ENCODE measurements around the gene PRDM16.

Gene PRDM16

GRCh38 chr1:3431686-3432085, 362.7 kb downstream of the PRDM16 start:
- H3K4me1 ChIP-seq = no peaks in the 10 kb centered on the region

GRCh38 chr1:3432306-3432705, 363.3 kb downstream of the PRDM16 start:
- no peaks in the 10 kb centered on the region for H3K9me3 ChIP-seq
- no peaks in the 10 kb centered on the region for H3K36me3 ChIP-seq
- no peak overlapping the region for H3K9ac ChIP-seq
- H3K4me3 ChIP-seq = no peak overlapping the region
- H3K4me1 ChIP-seq = no peaks in the 10 kb centered on the region
- peaks cover 18% of the 10 kb centered on the region for H3K27me3 ChIP-seq
- H3K4me2 ChIP-seq = no peak overlapping the region
- H4K20me1 ChIP-seq = peaks cover 6% of the 10 kb centered on the region; the same call in 1 of the 2 replicates
- no peak overlapping the region for H3K27ac ChIP-seq
- TF ChIP-seq Cebpa-rat (IDR thresholded peaks at IDR 0.05) = no peak

More at GRCh38 chr1:3431686-3432085, 362.7 kb downstream of the PRDM16 start:
- Histone ChIP-seq H3K9me3 (no peaks in the 10 kb centered on the region), H4K20me1 (peaks cover 6% of the 10 kb centered on the region; the same call in 1 of the 2 replicates), H3K36me3 (no peaks in the 10 kb centered on the region), H3K27me3 (peaks cover 18% of the 10 kb centered on the region), H3K9ac (no peak overlapping the region), H3K27ac (no peak overlapping the region), H3K4me3 (no peak overlapping the region), H3K4me2 (no peak overlapping the region)
- TF ChIP-seq Cebpa-rat (IDR thresholded peaks at IDR 0.05) = no peak

DNA sequence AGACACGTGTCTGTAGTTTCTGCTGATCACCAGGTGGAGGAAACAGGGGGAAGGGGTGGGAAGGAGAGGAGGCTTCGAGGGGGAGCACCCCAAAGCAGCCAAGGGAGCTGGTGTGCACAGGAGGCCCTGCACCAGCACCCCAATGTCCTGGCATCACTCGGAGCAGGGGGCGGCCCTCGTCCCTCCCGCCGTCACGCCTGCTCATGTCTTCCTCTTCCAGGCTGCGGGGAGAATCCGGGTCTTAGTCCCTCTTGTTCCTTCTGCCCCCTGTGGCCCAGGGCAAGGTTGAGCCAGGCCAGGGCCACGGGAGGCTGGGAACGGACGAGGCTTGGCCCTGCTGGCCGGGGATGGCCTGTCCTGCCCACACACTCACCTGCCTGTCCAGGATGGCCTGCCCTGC, 364.1 kb downstream of the PRDM16 start:
- H4K20me1 ChIP-seq = peaks cover 6% of the 10 kb centered on the region; the same call in 1 of the 2 replicates
- H3K4me1 ChIP-seq = no peaks in the 10 kb centered on the region
- no peak overlapping the region for H3K4me3 ChIP-seq
- no peaks in the 10 kb centered on the region for H3K36me3 ChIP-seq
- no peak overlapping the region for H3K9ac ChIP-seq
- H3K27me3 ChIP-seq = peaks cover 18% of the 10 kb centered on the region
- H3K27ac ChIP-seq = no peak overlapping the region
- TF ChIP-seq Cebpa-rat (IDR thresholded peaks at IDR 0.05) = no peak
- H3K9me3 ChIP-seq = no peaks in the 10 kb centered on the region
- no peak overlapping the region for H3K4me2 ChIP-seq

GRCh38 chr1:3433596-3434320, 364.8 kb downstream of the PRDM16 start:
- H4K20me1 ChIP-seq = peaks cover 6% of the 10 kb centered on the region; the same call in 1 of the 2 replicates

DNA sequence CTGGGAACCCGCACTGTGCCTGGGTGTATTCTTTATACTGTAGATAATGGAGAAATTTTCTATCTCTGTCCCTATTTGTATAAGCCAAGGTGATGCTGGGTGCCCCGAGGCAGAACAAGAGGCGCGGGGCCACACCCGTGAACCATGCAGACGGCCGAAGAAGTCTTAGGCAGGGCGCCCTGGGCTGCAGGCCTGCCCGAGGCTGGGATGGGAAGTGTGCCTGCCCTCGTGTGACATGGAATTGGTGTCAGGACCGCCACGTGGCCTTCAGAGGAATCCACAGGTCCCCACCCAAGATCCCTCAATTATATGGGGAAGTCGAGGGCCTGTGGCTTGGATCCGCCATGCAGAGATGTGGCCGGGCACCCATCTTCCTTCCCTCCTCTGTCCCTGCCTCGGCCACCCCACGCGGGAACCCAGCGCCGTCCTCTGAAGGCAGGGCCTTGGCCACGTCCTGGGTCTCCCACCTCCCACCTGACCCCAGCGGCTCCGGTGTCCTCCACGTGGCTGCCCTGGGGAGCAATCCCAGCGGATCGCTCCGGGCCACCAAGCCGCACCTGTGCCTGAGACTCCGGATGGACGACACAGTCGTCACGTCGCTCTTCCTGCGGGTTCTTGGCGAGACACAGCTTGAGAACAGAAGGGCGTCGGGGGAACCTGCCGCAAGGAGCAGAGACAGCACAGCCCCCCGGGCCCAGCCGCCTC, 365.6 kb downstream of the PRDM16 start:
- Histone ChIP-seq H3K4me2 (no peak overlapping the region), H3K9me3 (no peaks in the 10 kb centered on the region), H3K36me3 (no peaks in the 10 kb centered on the region), H3K27ac (no peak overlapping the region), H3K4me1 (no peaks in the 10 kb centered on the region), H3K4me3 (no peak overlapping the region), H3K27me3 (peaks cover 18% of the 10 kb centered on the region), H3K9ac (no peak overlapping the region), H4K20me1 (peaks cover 6% of the 10 kb centered on the region; the same call in 1 of the 2 replicates)
- TF ChIP-seq Cebpa-rat (IDR thresholded peaks at IDR 0.05) = no peak

More at GRCh38 chr1:3433596-3434320, 364.8 kb downstream of the PRDM16 start:
- Histone ChIP-seq H3K4me2 (no peak overlapping the region), H3K9ac (no peak overlapping the region), H3K27ac (no peak overlapping the region), H3K4me3 (no peak overlapping the region), H3K27me3 (peaks cover 18% of the 10 kb centered on the region), H3K9me3 (no peaks in the 10 kb centered on the region), H3K36me3 (no peaks in the 10 kb centered on the region), H3K4me1 (no peaks in the 10 kb centered on the region)
- no peak for TF ChIP-seq Cebpa-rat (IDR thresholded peaks at IDR 0.05)

- Histone ChIP-seq H3K9ac (no peak overlapping the region), H3K4me3 (no peak overlapping the region), H3K9me3 (no peaks in the 10 kb centered on the region), H3K27ac (no peak overlapping the region), H3K27me3 (peaks cover 18% of the 10 kb centered on the region), H4K20me1 (0 out of 2 replicates have a peak, but pooled peaks cover 6% of the 10 kb centered on the region), H3K4me1 (no peaks in the 10 kb centered on the region), H3K36me3 (no peaks in the 10 kb centered on the region), H3K4me2 (no peak overlapping the region)
- no peak for TF ChIP-seq Cebpa-rat (IDR thresholded peaks at IDR 0.05)
Observed at GRCh38 chr1:3435666-3436065, 366.7 kb downstream of the PRDM16 start.

DNA sequence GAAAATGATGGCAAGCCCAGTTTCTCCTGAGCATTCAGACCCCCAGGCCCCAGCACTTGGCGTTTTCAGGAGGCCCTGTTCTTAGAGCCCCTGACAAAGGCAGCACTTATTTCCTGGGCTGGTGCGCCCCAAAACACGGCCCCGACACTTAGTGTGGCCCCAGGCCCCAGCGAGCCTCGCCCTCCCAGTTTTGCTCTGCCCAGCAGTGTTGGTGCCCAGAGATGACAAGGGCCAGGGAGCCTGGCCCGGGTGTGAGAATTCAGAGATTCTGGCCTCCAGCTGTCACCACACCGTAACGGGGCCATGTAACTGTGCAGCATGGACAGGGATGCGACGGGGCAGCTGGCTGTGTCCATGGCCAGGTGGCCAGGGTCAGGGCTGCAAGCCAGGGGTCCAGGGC, 367.4 kb downstream of the PRDM16 start:
- Histone ChIP-seq H3K4me3 (no peak overlapping the region), H3K4me1 (no peaks in the 10 kb centered on the region), H3K27ac (no peak overlapping the region), H3K4me2 (no peak overlapping the region), H3K9me3 (no peaks in the 10 kb centered on the region), H3K36me3 (no peaks in the 10 kb centered on the region), H4K20me1 (0 out of 2 replicates have a peak, but pooled peaks cover 6% of the 10 kb centered on the region), H3K27me3 (peaks cover 18% of the 10 kb centered on the region), H3K9ac (no peak overlapping the region)
- no peak for TF ChIP-seq Cebpa-rat (IDR thresholded peaks at IDR 0.05)

- Histone ChIP-seq H4K20me1 (0 out of 2 replicates have a peak, but pooled peaks cover 6% of the 10 kb centered on the region), H3K9me3 (no peaks in the 10 kb centered on the region), H3K27ac (no peak overlapping the region), H3K36me3 (no peaks in the 10 kb centered on the region), H3K4me1 (no peaks in the 10 kb centered on the region), H3K4me2 (no peak overlapping the region), H3K27me3 (peaks cover 19% of the 10 kb centered on the region), H3K4me3 (no peak overlapping the region), H3K9ac (no peak overlapping the region)
- TF ChIP-seq Cebpa-rat (IDR thresholded peaks at IDR 0.05) = no peak
Observed at GRCh38 chr1:3436901-3437300, 367.9 kb downstream of the PRDM16 start.

- no peaks in the 10 kb centered on the region for H3K4me1 ChIP-seq
- no peaks in the 10 kb centered on the region for H3K36me3 ChIP-seq
- H3K4me3 ChIP-seq = no peak overlapping the region
- TF ChIP-seq Cebpa-rat (IDR thresholded peaks at IDR 0.05) = no peak
- H3K4me2 ChIP-seq = no peak overlapping the region
- H3K9ac ChIP-seq = no peak overlapping the region
- H3K27me3 ChIP-seq = peaks cover 25% of the 10 kb centered on the region
- no peak overlapping the region for H3K27ac ChIP-seq
- H3K9me3 ChIP-seq = no peaks in the 10 kb centered on the region
- 0 out of 2 replicates have a peak, but pooled peaks cover 6% of the 10 kb centered on the region for H4K20me1 ChIP-seq
Observed at GRCh38 chr1:3438661-3439180, 369.7 kb downstream of the PRDM16 start.

All from BLaER1 (cell line).